GM19372 (cell line): Measurements from ENCODE around the gene C10orf90.

Source experiments
- ATAC-seq: cut with Tn5 transposase; IDR thresholded peaks from one replicate; pipeline ENCODE4 v1.9.1; 2021; ENCODE audit warnings: mild to moderate bottlenecking, low read depth, moderate library complexity; ENCODE audit not compliant: unreplicated experiment

The C10orf90 gene

GRCh38 chr10:126675656-126676438, 5.4 kb upstream of the C10orf90 start:
- ATAC-seq, result no peak

- ATAC-seq, result no peak
Measured at GRCh38 chr10:126674741-126675515, 4.4 kb upstream of the C10orf90 start.

GRCh38 chr10:126673565-126673964, 3.1 kb upstream of the C10orf90 start:
- ATAC-seq, result no peak

GRCh38 chr10:126671402-126671975, 996 bp upstream of the C10orf90 start:
- ATAC-seq, result no peak

GRCh38 chr10:126670895-126671261, 385 bp upstream of the C10orf90 start:
- no peak for ATAC-seq

GRCh38 chr10:126669168-126669567, 1.3 kb downstream of the C10orf90 start:
- no peak for ATAC-seq

GRCh38 chr10:126668505-126668904, 2.0 kb downstream of the C10orf90 start:
- ATAC-seq, result no peak

GRCh38 chr10:126667568-126667967, 2.9 kb downstream of the C10orf90 start:
- ATAC-seq, result no peak

GRCh38 chr10:126665207-126665606, 5.3 kb downstream of the C10orf90 start:
- no peak for ATAC-seq

- ATAC-seq, result no peak
Measured at GRCh38 chr10:126663880-126664279, 6.6 kb downstream of the C10orf90 start.

- no peak for ATAC-seq
Measured at GRCh38 chr10:126663328-126663727, 7.2 kb downstream of the C10orf90 start.

- no peak for ATAC-seq
Measured at GRCh38 chr10:126661841-126662515, 8.5 kb downstream of the C10orf90 start.

GRCh38 chr10:126661356-126661755, 9.1 kb downstream of the C10orf90 start:
- ATAC-seq, result no peak

GRCh38 chr10:126659750-126660149, 10.7 kb downstream of the C10orf90 start:
- ATAC-seq, result no peak

- no peak for ATAC-seq
Measured at GRCh38 chr10:126658928-126659327, 11.6 kb downstream of the C10orf90 start.

- ATAC-seq, result no peak
Measured at GRCh38 chr10:126654579-126654978, 15.9 kb downstream of the C10orf90 start.

GRCh38 chr10:126651467-126651866, 19.0 kb downstream of the C10orf90 start:
- ATAC-seq, result no peak

- no peak for ATAC-seq
Measured at GRCh38 chr10:126650161-126650560, 20.3 kb downstream of the C10orf90 start.

GRCh38 chr10:126647116-126647515, 23.4 kb downstream of the C10orf90 start:
- no peak for ATAC-seq

- ATAC-seq, result no peak
Measured at GRCh38 chr10:126646110-126646509, 24.4 kb downstream of the C10orf90 start.

GRCh38 chr10:126640401-126640800, 30.1 kb downstream of the C10orf90 start:
- no peak for ATAC-seq
